WTC11 (cell line): Measurements from ENCODE around the gene MAML3. TPM values are rescaled to one million over a fixed set of nuclear protein-coding genes. Genes with fewer than 3 reads are reported as not detected.

ENCODE experiments used
- ATAC-seq: fragments of 200-7000 bp; cut with Tn5 transposase; 2 replicates; pipeline ENCODE4 v1.10.0; 2021; ENCODE audit warnings: mild to moderate bottlenecking, moderate library complexity
- CTCF ChIA-PET: fragments of 300-600 bp; sonication (Branson Sonifier 250); formaldehyde crosslinking; loops from one replicate; lab custom pipeline; 2021; ENCODE audit warnings: antibody characterized with exemption; lab: Charles Lee
- POLR2A ChIA-PET: fragments of 350-600 bp; sonication (Branson Sonifier 250); formaldehyde crosslinking; loops from one replicate; lab custom pipeline; 2021; ENCODE audit warnings: antibody characterized with exemption; lab: Charles Lee
- DNase-seq: peaks from one replicate; pipeline ENCODE4 v3.0.0; 2021; ENCODE audit warnings: low spot score
- H3K27ac Mint-ChIP-seq: 2 replicates; pipeline ENCODE4 v1.8.0; 2021; ENCODE audit warnings: mixed read lengths
- H3K27me3 Mint-ChIP-seq: 2 replicates; pipeline ENCODE4 v1.8.0; 2021; ENCODE audit warnings: low read depth, mild to moderate bottlenecking, moderate library complexity, mixed read lengths
- H3K36me3 Mint-ChIP-seq: 2 replicates; pipeline ENCODE4 v1.8.0; 2021; ENCODE audit warnings: mixed read lengths
- H3K4me1 Mint-ChIP-seq: 2 replicates; pipeline ENCODE4 v1.8.0; 2022; ENCODE audit warnings: mixed read lengths
- H3K4me3 Mint-ChIP-seq: 2 replicates; pipeline ENCODE4 v1.8.0; 2021; ENCODE audit warnings: mild to moderate bottlenecking, moderate library complexity, mixed read lengths
- H3K9me3 Mint-ChIP-seq: 2 replicates; pipeline ENCODE4 v1.8.0; 2021; ENCODE audit warnings: mixed read lengths
- ATF3 ChIP-seq: sonication (generic); formaldehyde crosslinking; conservative IDR thresholded peaks from 2 replicates; pipeline ENCODE4 v1.8.1; 2022; ENCODE audit warnings: mild to moderate bottlenecking, missing genetic modification reagents
- CBFB ChIP-seq: sonication (generic); formaldehyde crosslinking; IDR thresholded peaks from 2 replicates; pipeline ENCODE4 v1.8.1; 2022; ENCODE audit warnings: mild to moderate bottlenecking, low read depth, missing genetic modification reagents
- CREM ChIP-seq: sonication (generic); formaldehyde crosslinking; IDR thresholded peaks from 2 replicates; pipeline ENCODE4 v1.8.1; 2022; ENCODE audit warnings: mild to moderate bottlenecking, missing genetic modification reagents, moderate library complexity
- ERG ChIP-seq: fragments of 250-450 bp; sonication (Bioruptor Pico); IDR thresholded peaks from 2 replicates; pipeline ENCODE4 v1.8.0; 2021; ENCODE audit warnings: mild to moderate bottlenecking
- ESRRA ChIP-seq: sonication (generic); formaldehyde crosslinking; IDR thresholded peaks from 2 replicates; pipeline ENCODE4 v1.8.1; 2022; ENCODE audit warnings: mild to moderate bottlenecking, missing genetic modification reagents, borderline replicate concordance
- ETV6 ChIP-seq: sonication (generic); formaldehyde crosslinking; IDR thresholded peaks from 2 replicates; pipeline ENCODE4 v1.8.1; 2022; ENCODE audit warnings: mild to moderate bottlenecking, missing genetic modification reagents
- FOXP4 ChIP-seq: sonication (generic); formaldehyde crosslinking; IDR thresholded peaks from 2 replicates; pipeline ENCODE4 v1.8.0; 2022; ENCODE audit warnings: mild to moderate bottlenecking, missing genetic modification reagents
- GRHL2 ChIP-seq: fragments of 250-450 bp; sonication (Bioruptor Pico); IDR thresholded peaks from 2 replicates; pipeline ENCODE4 v1.8.0; 2022; ENCODE audit warnings: mild to moderate bottlenecking, moderate library complexity; ENCODE audit not compliant: insufficient replicate concordance, severe bottlenecking
- IRF2 ChIP-seq: sonication (generic); formaldehyde crosslinking; IDR thresholded peaks from 2 replicates; pipeline ENCODE4 v1.8.0; 2022; ENCODE audit warnings: low read depth, missing genetic modification reagents, borderline replicate concordance
- JAZF1 ChIP-seq: fragments of 250-450 bp; sonication (Bioruptor Pico); IDR thresholded peaks from 2 replicates; pipeline ENCODE4 v1.9.0; 2021; ENCODE audit warnings: moderate library complexity, mild to moderate bottlenecking, inconsistent platforms
- MAX ChIP-seq: sonication (generic); formaldehyde crosslinking; IDR thresholded peaks from 2 replicates; pipeline ENCODE4 v1.8.0; 2022; ENCODE audit warnings: mild to moderate bottlenecking, missing genetic modification reagents
- MYBL2 ChIP-seq: sonication (generic); formaldehyde crosslinking; IDR thresholded peaks from 2 replicates; pipeline ENCODE4 v1.8.1; 2023; ENCODE audit warnings: mild to moderate bottlenecking, moderate library complexity, missing genetic modification reagents
- PREB ChIP-seq: sonication (generic); formaldehyde crosslinking; IDR thresholded peaks from 2 replicates; pipeline ENCODE4 v1.8.1; 2022; ENCODE audit warnings: mild to moderate bottlenecking, missing genetic modification reagents, moderate library complexity, borderline replicate concordance
- PRRX2 ChIP-seq: fragments of 250-450 bp; sonication (Bioruptor Pico); IDR thresholded peaks from 2 replicates; pipeline ENCODE4 v1.8.0; 2021; ENCODE audit warnings: mild to moderate bottlenecking
- RELA ChIP-seq: sonication (generic); formaldehyde crosslinking; IDR thresholded peaks from 2 replicates; pipeline ENCODE4 v1.8.1; 2022; ENCODE audit warnings: missing genetic modification reagents, mild to moderate bottlenecking, borderline replicate concordance
- SP1 ChIP-seq: sonication (generic); formaldehyde crosslinking; conservative IDR thresholded peaks from 2 replicates; pipeline ENCODE4 v1.8.1; 2022; ENCODE audit warnings: missing genetic modification reagents
- TP53 ChIP-seq: sonication (generic); formaldehyde crosslinking; IDR thresholded peaks from 2 replicates; pipeline ENCODE4 v1.8.1; 2023; ENCODE audit warnings: mild to moderate bottlenecking, missing genetic modification reagents
- ZBTB21 ChIP-seq: sonication (generic); formaldehyde crosslinking; IDR thresholded peaks from 2 replicates; pipeline ENCODE4 v1.8.1; 2023; ENCODE audit warnings: mild to moderate bottlenecking, missing genetic modification reagents, borderline replicate concordance
- ZMAT4 ChIP-seq: fragments of 250-450 bp; sonication (Bioruptor Pico); IDR thresholded peaks from 2 replicates; pipeline ENCODE4 v1.9.0; 2021; ENCODE audit warnings: mild to moderate bottlenecking
- ZNF219 ChIP-seq: sonication (generic); formaldehyde crosslinking; IDR thresholded peaks from 2 replicates; pipeline ENCODE4 v1.8.0; 2023; ENCODE audit warnings: missing genetic modification reagents, mild to moderate bottlenecking, borderline replicate concordance
- ZNF232 ChIP-seq: sonication (generic); formaldehyde crosslinking; IDR thresholded peaks from 2 replicates; pipeline ENCODE4 v1.8.0; 2022; ENCODE audit warnings: mild to moderate bottlenecking, missing genetic modification reagents
- ZNF317 ChIP-seq: sonication (generic); formaldehyde crosslinking; IDR thresholded peaks from 2 replicates; pipeline ENCODE4 v1.8.1; 2023; ENCODE audit warnings: low read depth, mild to moderate bottlenecking, moderate library complexity, missing genetic modification reagents, borderline replicate concordance
- ZNF532 ChIP-seq: fragments of 250-450 bp; sonication (Bioruptor Pico); IDR thresholded peaks from 2 replicates; pipeline ENCODE4 v1.9.0; 2021; ENCODE audit warnings: mild to moderate bottlenecking, borderline replicate concordance
- total RNA-seq: library from RNA; stranded (reverse); gene quantifications from 3 replicates; pipeline ENCODE4 v1.2.3, GENCODE V29; 2021

The MAML3 gene
- total RNA-seq, 1 experiment from 2014 or later = 7.4 TPM

- ChIA-PET CTCF (no interaction called here), POLR2A (interaction anchor here (0.6 kb wide), 1 partner anchor 52 kb away, joined by 3 read pairs; no protein-coding TSS in a partner anchor)
- H3K36me3 Mint-ChIP-seq = peaks cover 11% of the 10 kb centered on the region; the same call in 1 of the 2 replicates
- DNase-seq = no peak
- H3K9me3 Mint-ChIP-seq = peaks cover 16% of the 10 kb centered on the region
- H3K27ac Mint-ChIP-seq = no peak overlapping the region
- peaks cover 24% of the 10 kb centered on the region for H3K4me1 Mint-ChIP-seq
- no peaks in the 10 kb centered on the region for H3K27me3 Mint-ChIP-seq
- TF ChIP-seq ZNF317 (CRISPR knock-in tag) = no peak
- no peak for TF ChIP-seq ZMAT4 (CRISPR knock-in tag)
- TF ChIP-seq, all 79 proteins: peak for 0
- no peak overlapping the region for H3K4me3 Mint-ChIP-seq
- no peak for ATAC-seq
These were observed 248.5 kb downstream of the MAML3 start for GRCh38 chr4:139905489-139905888.

- no peak overlapping the region for H3K4me3 Mint-ChIP-seq
- H3K9me3 Mint-ChIP-seq = peaks cover 16% of the 10 kb centered on the region
- TF ChIP-seq PREB (CRISPR knock-in tag) = no peak
- TF ChIP-seq MAX (CRISPR knock-in tag) = no peak
- TF ChIP-seq ZBTB21 = no peak
- no peak for TF ChIP-seq MYBL2
- TF ChIP-seq PRRX2 (CRISPR knock-in tag) = no peak
- TF ChIP-seq CREM = no peak
- no peak for TF ChIP-seq GRHL2 (CRISPR knock-in tag)
- no peak for TF ChIP-seq ESRRA
- TF ChIP-seq JAZF1 = no peak
- TF ChIP-seq IRF2 (CRISPR knock-in tag) = no peak
- TF ChIP-seq ERG (CRISPR knock-in tag) = no peak
- TF ChIP-seq FOXP4 (CRISPR knock-in tag) = no peak
- no peak for TF ChIP-seq ZNF219 (CRISPR knock-in tag)
- no peak for TF ChIP-seq SP1 (CRISPR knock-in tag)
- TF ChIP-seq ATF3 (CRISPR knock-in tag) = no peak
- no peak for TF ChIP-seq CBFB (CRISPR knock-in tag)
- no peak for TF ChIP-seq ZNF232
- TF ChIP-seq, all 79 proteins: peak for 0
- no peak for ATAC-seq
- no peak for DNase-seq
- Mint-ChIP-seq H3K36me3 (peaks cover 11% of the 10 kb centered on the region; the same call in 1 of the 2 replicates), H3K4me1 (peaks cover 25% of the 10 kb centered on the region), H3K27me3 (no peaks in the 10 kb centered on the region), H3K27ac (no peak overlapping the region)
- ChIA-PET POLR2A (no interaction called here), CTCF (no interaction called here)
These were observed 249.6 kb downstream of the MAML3 start for GRCh38 chr4:139904406-139904805.

- H3K4me3 Mint-ChIP-seq = no peak overlapping the region
- peaks cover 25% of the 10 kb centered on the region for H3K4me1 Mint-ChIP-seq
- CTCF ChIA-PET = no interaction called here
- DNase-seq (no peak), ATAC-seq (no peak)
- no peak overlapping the region for H3K27ac Mint-ChIP-seq
- POLR2A ChIA-PET = no interaction called here
- no peaks in the 10 kb centered on the region for H3K27me3 Mint-ChIP-seq
- peaks cover 16% of the 10 kb centered on the region for H3K9me3 Mint-ChIP-seq
- H3K36me3 Mint-ChIP-seq = peaks cover 11% of the 10 kb centered on the region; the same call in 1 of the 2 replicates
- no peak for TF ChIP-seq PRRX2 (CRISPR knock-in tag)
- no peak for TF ChIP-seq ZNF532
- TF ChIP-seq ETV6 (CRISPR knock-in tag) = no peak
- no peak for TF ChIP-seq RELA (CRISPR knock-in tag)
- no peak for TF ChIP-seq TP53 (CRISPR knock-in tag)
These were observed 250.1 kb downstream of the MAML3 start for GRCh38 chr4:139903845-139904244.
